HG03060 (cell line): ENCODE measurements around the gene FOXP1.

Experiments used
- ATAC-seq: cut with Tn5 transposase; IDR thresholded peaks from one replicate; pipeline ENCODE4 v1.9.1; 2021; ENCODE audit warnings: low read depth, moderate number of reproducible peaks; ENCODE audit not compliant: unreplicated experiment

Gene FOXP1

GRCh38 chr3:71407823-71408222, 175.7 kb downstream of the FOXP1 start:
- no peak for ATAC-seq

- no peak for ATAC-seq
Measured at GRCh38 chr3:71406972-71407810, 176.3 kb downstream of the FOXP1 start.

GRCh38 chr3:71402911-71403310, 180.6 kb downstream of the FOXP1 start:
- no peak for ATAC-seq

- ATAC-seq, result no peak
Measured at GRCh38 chr3:71402280-71402679, 181.2 kb downstream of the FOXP1 start.

- no peak for ATAC-seq
Measured at GRCh38 chr3:71401695-71402231, 181.8 kb downstream of the FOXP1 start.

GRCh38 chr3:71400986-71401451, 182.5 kb downstream of the FOXP1 start:
- ATAC-seq, result no peak

- ATAC-seq, result no peak
Measured at GRCh38 chr3:71399478-71399877, 184.1 kb downstream of the FOXP1 start.

GRCh38 chr3:71398157-71398836, 185.2 kb downstream of the FOXP1 start:
- ATAC-seq, result no peak

- ATAC-seq, result no peak
Measured at GRCh38 chr3:71397726-71398125, 185.8 kb downstream of the FOXP1 start.

GRCh38 chr3:71397046-71397445, 186.5 kb downstream of the FOXP1 start:
- no peak for ATAC-seq

GRCh38 chr3:71395927-71396695, 187.4 kb downstream of the FOXP1 start:
- no peak for ATAC-seq

GRCh38 chr3:71395470-71395869, 188.1 kb downstream of the FOXP1 start:
- no peak for ATAC-seq

- ATAC-seq, result no peak
Measured at GRCh38 chr3:71393745-71394144, 189.8 kb downstream of the FOXP1 start.

- ATAC-seq, result peak; percentile 46
Measured at GRCh38 chr3:71393093-71393492, 190.4 kb downstream of the FOXP1 start.

GRCh38 chr3:71392251-71392650, 191.3 kb downstream of the FOXP1 start:
- peak; percentile 75 for ATAC-seq

GRCh38 chr3:71391361-71391760, 192.2 kb downstream of the FOXP1 start:
- no peak for ATAC-seq

- ATAC-seq, result no peak
Measured at GRCh38 chr3:71389911-71390573, 193.5 kb downstream of the FOXP1 start.

- no peak for ATAC-seq
Measured at GRCh38 chr3:71389191-71389590, 194.3 kb downstream of the FOXP1 start.

- ATAC-seq, result no peak
Measured at GRCh38 chr3:71388535-71389120, 194.9 kb downstream of the FOXP1 start.

GRCh38 chr3:71387586-71387985, 195.9 kb downstream of the FOXP1 start:
- ATAC-seq, result no peak
